GM12878 (cell line): ENCODE data around the gene SCYGR2. TPM values are rescaled to one million over a fixed set of nuclear protein-coding genes. Genes with fewer than 3 reads are reported as not detected.

Source experiments
- ATAC-seq: fragments of 200-7000 bp; cut with Tn5 transposase; 3 replicates; pipeline ENCODE4 v1.9.1; 2020; ENCODE audit warnings: mild to moderate bottlenecking, moderate library complexity
- BruUV-seq: library from RNA; stranded (reverse); fragments of 400-500 nt; replicated peaks from 2 replicates; lab custom pipeline; 2021; lab: Mats Ljungman, UMichigan
- CTCF ChIA-PET: fragments of 300-600 bp; sonication (Branson Sonifier 250); formaldehyde crosslinking; extraction: SDS; loops from one replicate; lab custom pipeline; 2021; ENCODE audit warnings: inconsistent platforms; lab: Yijun Ruan, JAX
- POLR2A ChIA-PET: fragments of 350-600 bp; formaldehyde crosslinking; extraction: SDS; loops from one replicate; lab custom pipeline; 2021; ENCODE audit warnings: inconsistent platforms; lab: Charles Lee
- RAD21 ChIA-PET: fragments of 300-600 bp; sonication (Branson Sonifier 250); formaldehyde crosslinking; loops from one replicate; lab custom pipeline; 2023; ENCODE audit warnings: antibody characterized with exemption; ENCODE audit not compliant: unreplicated experiment; lab: Charles Lee
- SMC1A ChIA-PET: fragments of 300-600 bp; sonication (Branson Sonifier 250); formaldehyde crosslinking; loops from one replicate; lab custom pipeline; 2023; ENCODE audit not compliant: unreplicated experiment, uncharacterized antibody; lab: Charles Lee
- DNase-seq: peaks from one replicate; pipeline ENCODE4 v3.0.0-alpha.2; 2011; ENCODE audit warnings: low read depth, low spot score
- FAIRE-seq: peaks from 3 replicates; lab custom pipeline; 2011; peaks lifted over from hg19 to GRCh38; lab: Jason Lieb, UNC
- H2AFZ ChIP-seq: 2 replicates; pipeline ENCODE4 v1.6.0; 2011; ENCODE audit warnings: low read depth, low read length, control low read depth; ENCODE audit not compliant: control insufficient read depth
- H3K27ac ChIP-seq: 2 replicates; pipeline ENCODE4 v1.5.1; 2011; ENCODE audit warnings: control low read depth; ENCODE audit not compliant: control insufficient read depth, insufficient read depth
- H3K27me3 ChIP-seq, 2 experiments: replicated peaks in 1 of 2; 2 replicates each; pipeline versions ENCODE4 v1.6.0 to v1.6.1; 2011; ENCODE audit warnings: low read length in 1 of 2; ENCODE audit not compliant: control insufficient read depth in 2 of 2, insufficient read depth in 2 of 2
- H3K36me3 ChIP-seq, 2 experiments: 2 replicates each; pipeline ENCODE4 v1.5.1; 2011; ENCODE audit warnings: low read length in 1 of 2; ENCODE audit not compliant: control insufficient read depth in 2 of 2, insufficient read depth in 2 of 2
- H3K4me1 ChIP-seq: 2 replicates; pipeline ENCODE4 v1.6.1; 2011; ENCODE audit warnings: mild to moderate bottlenecking, low read length, moderate library complexity, mixed read lengths; ENCODE audit not compliant: control insufficient read depth, insufficient read depth
- H3K4me2 ChIP-seq: 2 replicates; pipeline ENCODE4 v1.6.0; 2011; ENCODE audit warnings: control low read depth; ENCODE audit not compliant: control insufficient read depth, insufficient read depth
- H3K4me3 ChIP-seq: fragments of 200-600 bp; sonication (generic); 2 replicates; pipeline ENCODE4 v1.5.1; 2016
- H3K79me2 ChIP-seq: 2 replicates; pipeline ENCODE4 v1.6.0; 2011; ENCODE audit warnings: low read length; ENCODE audit not compliant: control insufficient read depth, insufficient read depth
- H3K9ac ChIP-seq: 2 replicates; pipeline ENCODE4 v1.8.0; 2011; ENCODE audit warnings: low read length, control low read depth, mixed read lengths; ENCODE audit not compliant: control insufficient read depth, insufficient read depth
- H3K9me3 ChIP-seq: replicated peaks from 3 replicates; pipeline ENCODE4 v1.5.1; 2011; ENCODE audit warnings: mild to moderate bottlenecking, low read length; ENCODE audit not compliant: control insufficient read depth, insufficient read depth
- H4K20me1 ChIP-seq: 2 replicates; pipeline ENCODE4 v1.6.0; 2011; ENCODE audit not compliant: control insufficient read depth, insufficient read depth
- CREM ChIP-seq: IDR thresholded peaks from 2 replicates; pipeline ENCODE4 v1.6.1; 2014; ENCODE audit warnings: antibody characterized with exemption, low read depth
- MEF2B ChIP-seq: fragments of 450-650 bp; IDR thresholded peaks from 2 replicates; pipeline ENCODE4 v1.6.1; 2018; ENCODE audit warnings: mild to moderate bottlenecking, moderate library complexity; ENCODE audit not compliant: partially characterized antibody, poor library complexity, severe bottlenecking
- NFXL1 ChIP-seq: fragments of 450-650 bp; IDR thresholded peaks from 2 replicates; pipeline ENCODE4 v1.6.1; 2017; ENCODE audit warnings: antibody characterized with exemption, mild to moderate bottlenecking, borderline replicate concordance
- NR2C1 ChIP-seq: fragments of 450-650 bp; IDR thresholded peaks from 2 replicates; pipeline ENCODE4 v1.6.1; 2017; ENCODE audit warnings: antibody characterized with exemption, mild to moderate bottlenecking, moderate library complexity
- ZBED1 ChIP-seq: IDR thresholded peaks from 2 replicates; pipeline ENCODE4 v1.6.1; 2016; ENCODE audit warnings: borderline replicate concordance
- ZNF687 ChIP-seq: fragments of 450-650 bp; IDR thresholded peaks from 2 replicates; pipeline ENCODE4 v1.6.1; 2017; ENCODE audit warnings: mild to moderate bottlenecking, moderate library complexity
- WGBS: methylation state at CpG from one replicate; pipeline ENCODE4 v1.1.6; 2016; ENCODE audit warnings: low lambda C conversion rate; ENCODE audit not compliant: insufficient replicate concordance, insufficient coverage; ENCODE audit errors: missing lambda C conversion rate; 5-methylcytosine and 5-hydroxymethylcytosine counted together
- in situ Hi-C: fragments of 300-500 bp; cut with MboI; formaldehyde crosslinking; loops from 9 replicates; pipeline ENCODE4 v1.14.3; 2018; ENCODE audit warnings: mixed read lengths
- intact Hi-C: fragments of 100-400 bp; cut with micrococcal nuclease; formaldehyde crosslinking; loops from one replicate; pipeline ENCODE4 v1.14.2; 2022; ENCODE audit not compliant: unreplicated experiment
- polyA plus RNA-seq, 11 experiments: library from polyadenylated mRNA; depleted of rRNA in 4 of 11; unstranded in 6 of 11; stranded (reverse) in 5 of 11; fragments of >200 nt; fragmentation: Nextera tagmentation in 4 of 11; fragmentation: Illumina TruSeq in 1 of 11; extraction: Ambion mirVana in 4 of 11; extraction: Trizol in 1 of 11; gene quantifications; 1 replicate in 1 of 11; 2 replicates in 10 of 11; pipeline versions ENCODE4 v1.2.1 to v1.2.3, GENCODE V29; 2011 to 2016; ENCODE audit warnings: inconsistent platforms in 2 of 11, missing spikeins in 2 of 11, low read depth in 1 of 11
- total RNA-seq, 4 experiments: library from RNA; depleted of rRNA in 3 of 4; stranded (reverse); fragments of >200 nt in 3 of 4; fragmentation: Illumina TruSeq in 1 of 4; extraction: Trizol in 1 of 4; gene quantifications; 2 replicates each; pipeline versions ENCODE4 v1.2.1 to v1.2.3, GENCODE V29; 2013 to 2021
- TF ChIP-seq, protein P1 (sequence below): fragments of 450-650 bp; formaldehyde crosslinking; IDR thresholded peaks from 2 replicates; pipeline ENCODE4 v1.4.0; 2022; ENCODE audit warnings: mild to moderate bottlenecking, moderate library complexity
- TF ChIP-seq, protein P2 (sequence below): IDR thresholded peaks from 2 replicates; pipeline ENCODE4 v1.6.1; 2011; ENCODE audit warnings: low read depth, mild to moderate bottlenecking, low read length, moderate library complexity, borderline replicate concordance; ENCODE audit errors: extremely low read depth

The SCYGR2 gene
- total and polyA plus RNA-seq, 10 of the 15 experiments (the other 5 are each of a cell fraction or from before 2014, with no cell fraction given): not detected

DNA sequence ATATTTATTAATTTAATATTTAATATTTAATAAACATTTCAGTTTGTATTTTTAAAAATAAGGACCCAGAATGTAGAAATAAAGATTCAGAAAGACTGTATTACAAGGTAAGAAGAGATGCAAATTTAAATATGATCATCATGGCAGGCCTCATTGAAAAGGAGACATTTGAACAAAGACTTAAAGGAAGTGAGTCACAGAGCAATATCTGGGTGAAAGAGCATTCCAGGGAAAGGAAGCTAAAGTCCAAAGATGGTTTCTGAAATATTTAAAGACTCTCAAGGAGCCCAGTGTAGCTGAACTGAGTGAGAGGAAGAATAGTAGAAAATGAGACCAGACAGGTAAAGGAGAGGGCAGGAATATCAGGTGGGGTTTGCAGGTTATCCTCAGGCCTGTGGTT lies 24.5 kb downstream of the SCYGR2 start:
- in situ Hi-C loops: no loop called here
- FAIRE-seq: no peak

DNA sequence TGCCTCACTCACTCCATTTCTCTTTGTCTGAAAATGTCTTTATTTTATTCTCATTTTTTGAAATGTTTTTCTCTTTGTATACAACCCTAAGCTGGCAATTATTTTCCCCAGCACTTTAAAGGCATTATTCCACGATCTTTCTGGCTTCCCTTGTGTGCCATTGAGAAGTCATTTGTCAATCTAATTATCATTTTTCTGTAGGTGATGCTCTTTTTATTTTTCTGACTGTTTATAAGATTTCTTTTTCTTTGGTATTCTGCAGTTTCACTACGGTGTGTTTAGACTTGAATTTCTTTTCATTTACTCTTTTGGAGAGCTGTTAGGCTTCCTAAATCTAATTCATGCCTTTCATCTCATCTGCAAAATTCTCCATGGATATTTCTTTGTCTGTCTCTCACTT lies 26.7 kb downstream of the SCYGR2 start:
- FAIRE-seq: no peak
- ChIA-PET POLR2A (no interaction called here), RAD21 (interaction anchor here (0.5 kb wide), 1 partner anchor 222 kb away, joined by 3 read pairs; no protein-coding TSS in a partner anchor), SMC1A (no interaction called here), CTCF (interaction anchor here (1.6 kb wide), 1 partner anchor 219 kb away, joined by 4 read pairs; no protein-coding TSS in a partner anchor)
- Histone ChIP-seq H3K9me3 (no peaks in the 10 kb centered on the region), H4K20me1 (no peaks in the 10 kb centered on the region), H3K27ac (no peak overlapping the region), H3K79me2 (no peaks in the 10 kb centered on the region), H3K27me3 (no peaks in the 10 kb centered on the region), H3K9ac (no peak overlapping the region), H2AFZ (no peak overlapping the region), H3K4me1 (no peaks in the 10 kb centered on the region), H3K4me3 (no peak overlapping the region), H3K36me3 (no peaks in the 10 kb centered on the region), H3K4me2 (no peak overlapping the region)
- no peak for DNase-seq
- in situ Hi-C loops (no loop called here), intact Hi-C loops (no loop called here)
- no peak for ATAC-seq
- BruUV-seq: no TSS peak
- 36% methylated on average over 2 of the region's 2 CpGs for WGBS
- TF ChIP-seq CREM: no peak
- TF ChIP-seq MEF2B: no peak
- TF ChIP-seq NR2C1: no peak
- TF ChIP-seq, protein P1, sequence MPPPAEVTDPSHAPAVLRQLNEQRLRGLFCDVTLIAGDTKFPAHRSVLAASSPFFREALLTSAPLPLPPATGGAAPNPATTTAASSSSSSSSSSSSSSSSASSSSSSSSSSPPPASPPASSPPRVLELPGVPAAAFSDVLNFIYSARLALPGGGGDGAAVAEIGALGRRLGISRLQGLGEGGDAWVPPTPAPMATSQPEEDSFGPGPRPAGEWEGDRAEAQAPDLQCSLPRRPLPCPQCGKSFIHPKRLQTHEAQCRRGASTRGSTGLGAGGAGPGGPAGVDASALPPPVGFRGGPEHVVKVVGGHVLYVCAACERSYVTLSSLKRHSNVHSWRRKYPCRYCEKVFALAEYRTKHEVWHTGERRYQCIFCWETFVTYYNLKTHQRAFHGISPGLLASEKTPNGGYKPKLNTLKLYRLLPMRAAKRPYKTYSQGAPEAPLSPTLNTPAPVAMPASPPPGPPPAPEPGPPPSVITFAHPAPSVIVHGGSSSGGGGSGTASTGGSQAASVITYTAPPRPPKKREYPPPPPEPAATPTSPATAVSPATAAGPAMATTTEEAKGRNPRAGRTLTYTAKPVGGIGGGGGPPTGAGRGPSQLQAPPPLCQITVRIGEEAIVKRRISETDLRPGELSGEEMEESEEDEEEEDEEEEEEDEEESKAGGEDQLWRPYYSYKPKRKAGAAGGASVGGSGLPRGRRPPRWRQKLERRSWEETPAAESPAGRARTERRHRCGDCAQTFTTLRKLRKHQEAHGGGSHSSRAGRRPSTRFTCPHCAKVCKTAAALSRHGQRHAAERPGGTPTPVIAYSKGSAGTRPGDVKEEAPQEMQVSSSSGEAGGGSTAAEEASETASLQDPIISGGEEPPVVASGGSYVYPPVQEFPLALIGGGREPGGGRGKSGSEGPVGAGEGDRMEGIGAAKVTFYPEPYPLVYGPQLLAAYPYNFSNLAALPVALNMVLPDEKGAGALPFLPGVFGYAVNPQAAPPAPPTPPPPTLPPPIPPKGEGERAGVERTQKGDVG (CRISPR knock-in tag): no peak
- TF ChIP-seq ZBED1: no peak
- TF ChIP-seq ZNF687: no peak

More for the DNA sequence above, 24.5 kb downstream of the SCYGR2 start:
- no peaks in the 10 kb centered on the region for H3K79me2 ChIP-seq
- ChIA-PET RAD21 (interaction anchor here (1.0 kb wide), 1 partner anchor 149 kb away, joined by 3 read pairs; no protein-coding TSS in a partner anchor), POLR2A (no interaction called here)
- H2AFZ ChIP-seq: no peak overlapping the region
- peaks cover 5% of the 10 kb centered on the region; the same call in 1 of the 2 replicates for H3K4me1 ChIP-seq
- TF ChIP-seq NFXL1: no peak
- TF ChIP-seq, protein P2, sequence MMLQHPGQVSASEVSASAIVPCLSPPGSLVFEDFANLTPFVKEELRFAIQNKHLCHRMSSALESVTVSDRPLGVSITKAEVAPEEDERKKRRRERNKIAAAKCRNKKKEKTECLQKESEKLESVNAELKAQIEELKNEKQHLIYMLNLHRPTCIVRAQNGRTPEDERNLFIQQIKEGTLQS: no peak
- TF ChIP-seq, all 136 proteins: peak for 0
- H3K27me3 ChIP-seq: no peaks in the 10 kb centered on the region
- BruUV-seq: no TSS peak
- intact Hi-C loops: no loop called here
- no peak overlapping the region for H3K9ac ChIP-seq
- DNase-seq (no peak), ATAC-seq (no peak)
- CTCF ChIA-PET: interaction anchor here (0.6 kb wide), 1 partner anchor 217 kb away, joined by 3 read pairs; no protein-coding TSS in a partner anchor
- H4K20me1 ChIP-seq: no peaks in the 10 kb centered on the region
- no peaks in the 10 kb centered on the region for H3K9me3 ChIP-seq
- no peaks in the 10 kb centered on the region for H3K36me3 ChIP-seq
- SMC1A ChIA-PET: interaction anchor here (0.6 kb wide), 1 partner anchor 13 kb away, joined by 3 read pairs; no protein-coding TSS in a partner anchor
- H3K27ac ChIP-seq: no peak overlapping the region
- H3K4me3 ChIP-seq: no peak overlapping the region
- H3K4me2 ChIP-seq: no peak overlapping the region
